IPS-15b (cell line): Measurements from ENCODE around the gene LRRC19.

ENCODE experiments used
- H3K27me3 ChIP-seq: one replicate; pipeline ENCODE4 v1.6.1; 2013; ENCODE audit warnings: low read length; ENCODE audit not compliant: control insufficient read depth, insufficient read depth
- H3K36me3 ChIP-seq: one replicate; pipeline ENCODE4 v1.6.1; 2013; ENCODE audit warnings: low read length; ENCODE audit not compliant: control insufficient read depth, insufficient read depth
- H3K4me1 ChIP-seq: one replicate; pipeline ENCODE4 v1.6.1; 2013; ENCODE audit warnings: mild to moderate bottlenecking, low read length; ENCODE audit not compliant: control insufficient read depth, insufficient read depth
- H3K4me3 ChIP-seq: one replicate; pipeline ENCODE4 v1.5.1; 2013; ENCODE audit warnings: low read depth, low read length
- H3K9ac ChIP-seq: one replicate; pipeline ENCODE4 v1.6.1; 2013; ENCODE audit warnings: low read depth, mild to moderate bottlenecking, low read length
- H3K9me3 ChIP-seq: one replicate; pipeline ENCODE4 v1.6.1; 2013; ENCODE audit warnings: mild to moderate bottlenecking, low read length; ENCODE audit not compliant: control insufficient read depth, insufficient read depth

LRRC19 gene

GRCh38 chr9:27019589-27019988, 14.1 kb upstream of the LRRC19 start:
- Histone ChIP-seq H3K9me3 (no peaks in the 10 kb centered on the region), H3K9ac (no peak overlapping the region), H3K4me3 (no peak overlapping the region), H3K36me3 (peaks cover 2% of the 10 kb centered on the region), H3K4me1 (no peaks in the 10 kb centered on the region), H3K27me3 (no peaks in the 10 kb centered on the region)

DNA sequence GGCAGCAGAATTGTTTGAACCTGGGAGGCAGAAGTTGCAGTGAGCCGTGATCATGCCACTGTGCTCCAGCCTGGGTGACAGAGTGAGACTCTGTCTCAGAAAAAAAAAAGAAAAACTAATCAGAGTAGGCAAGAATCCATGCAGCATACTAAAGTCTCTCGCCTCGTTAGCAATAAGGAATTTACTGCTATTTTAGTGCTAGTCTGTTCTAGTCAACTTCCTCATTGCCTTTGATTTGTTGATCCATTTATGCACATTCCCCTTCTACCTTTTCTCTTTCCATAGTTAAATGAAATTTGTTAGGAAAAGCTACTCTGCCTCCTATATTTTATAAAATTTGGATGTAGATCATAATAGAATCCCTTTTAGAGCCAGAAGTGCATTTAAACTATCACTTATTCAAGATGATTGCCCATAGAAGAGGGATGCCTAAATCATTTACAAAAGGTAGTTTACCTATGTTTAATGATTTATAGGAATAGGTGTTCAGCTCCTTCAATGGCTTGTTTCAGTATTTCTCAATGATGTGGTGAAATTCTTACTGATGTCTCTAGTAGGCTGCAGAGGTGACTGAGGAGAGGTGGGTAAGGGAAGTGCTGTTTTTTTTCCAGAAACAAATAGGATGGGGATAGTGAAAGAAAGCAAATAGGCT, 1.9 kb downstream of the LRRC19 start:
- no peaks in the 10 kb centered on the region for H3K9me3 ChIP-seq
- H3K27me3 ChIP-seq: no peaks in the 10 kb centered on the region
- H3K36me3 ChIP-seq: no peaks in the 10 kb centered on the region
- H3K4me3 ChIP-seq: no peak overlapping the region
- no peaks in the 10 kb centered on the region for H3K4me1 ChIP-seq
- no peak overlapping the region for H3K9ac ChIP-seq

- no peak overlapping the region for H3K9ac ChIP-seq
- H3K4me1 ChIP-seq: no peaks in the 10 kb centered on the region
- H3K27me3 ChIP-seq: no peaks in the 10 kb centered on the region
- no peaks in the 10 kb centered on the region for H3K9me3 ChIP-seq
- H3K4me3 ChIP-seq: no peak overlapping the region
- no peaks in the 10 kb centered on the region for H3K36me3 ChIP-seq
Observed at GRCh38 chr9:26995810-26996209, 9.7 kb downstream of the LRRC19 start.

DNA sequence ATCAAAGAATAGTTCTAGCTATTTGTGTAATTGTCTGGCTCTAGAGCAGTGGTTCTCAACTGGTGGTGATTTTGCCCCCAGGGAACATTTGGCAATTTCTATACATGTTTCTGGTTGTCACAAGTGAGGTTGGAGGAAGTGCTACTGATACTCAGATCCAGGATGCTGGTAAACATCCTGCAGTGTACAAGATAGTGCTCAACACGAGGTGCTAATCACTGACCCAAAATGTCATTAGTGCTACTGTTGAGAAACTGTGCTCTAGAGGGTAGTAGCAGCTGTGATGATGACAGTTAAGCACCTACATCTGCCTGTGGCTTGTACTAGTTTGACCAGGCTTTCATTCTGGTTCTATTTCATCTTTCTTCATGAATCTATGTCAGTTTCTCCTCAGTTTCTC, 22.1 kb downstream of the LRRC19 start:
- H3K9me3 ChIP-seq: no peaks in the 10 kb centered on the region
- no peaks in the 10 kb centered on the region for H3K36me3 ChIP-seq

DNA sequence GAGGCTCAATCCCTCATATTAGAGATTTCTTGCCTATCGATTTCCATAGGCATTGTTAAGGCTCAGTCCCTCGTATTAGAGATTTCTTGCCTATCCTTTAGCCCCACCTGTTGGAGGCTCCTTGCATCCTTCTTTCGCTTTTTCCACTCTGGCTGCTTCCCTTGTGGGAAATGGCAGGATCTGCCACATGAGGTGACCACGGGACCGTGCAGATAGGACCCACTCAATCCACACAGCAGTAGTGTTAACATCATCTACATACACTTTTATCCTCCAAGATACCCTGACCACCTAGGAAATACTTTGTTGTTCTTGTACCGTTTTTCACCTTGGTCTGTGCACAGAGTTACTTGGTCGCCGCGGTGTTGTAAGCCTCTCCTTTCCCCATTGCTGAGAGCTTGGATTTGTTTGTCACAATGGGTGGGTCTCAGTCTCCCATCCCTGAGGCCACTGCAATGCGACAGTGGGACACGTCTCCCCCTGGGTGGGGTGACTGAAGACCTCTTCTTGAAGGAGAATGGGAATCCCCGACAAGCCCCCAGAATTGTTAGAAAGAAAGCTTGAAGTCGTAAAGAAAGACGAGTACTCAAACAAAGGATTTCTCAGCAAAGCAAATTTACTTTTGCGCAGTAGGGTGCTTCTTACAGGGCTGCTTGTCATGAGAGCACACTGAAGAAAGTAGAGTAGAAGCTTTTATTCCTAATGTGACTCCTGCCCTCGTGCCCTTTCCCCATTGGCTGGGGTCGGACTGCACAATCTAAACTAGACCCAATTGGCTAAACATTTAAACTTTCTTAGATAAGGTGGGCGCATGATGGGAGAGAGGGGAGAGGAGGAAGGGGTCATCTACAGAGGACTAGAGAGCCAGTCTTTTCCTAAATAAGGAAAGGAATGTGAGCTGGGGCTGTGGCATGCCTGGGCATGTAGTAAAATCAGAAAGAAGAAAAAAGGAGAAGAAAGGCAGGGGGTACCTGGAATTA, 29.5 kb downstream of the LRRC19 start:
- Histone ChIP-seq H3K9ac (peak overlapping the region; percentile 62), H3K4me1 (peaks cover 9% of the 10 kb centered on the region), H3K27me3 (no peaks in the 10 kb centered on the region), H3K4me3 (no peak overlapping the region), H3K36me3 (no peaks in the 10 kb centered on the region), H3K9me3 (no peaks in the 10 kb centered on the region)

More for the DNA sequence above, 22.1 kb downstream of the LRRC19 start:
- Histone ChIP-seq H3K4me3 (no peak overlapping the region), H3K27me3 (no peaks in the 10 kb centered on the region), H3K4me1 (no peaks in the 10 kb centered on the region), H3K9ac (no peak overlapping the region)

- H3K4me1 ChIP-seq: peaks cover 9% of the 10 kb centered on the region
- no peak overlapping the region for H3K4me3 ChIP-seq
- H3K36me3 ChIP-seq: no peaks in the 10 kb centered on the region
- H3K27me3 ChIP-seq: no peaks in the 10 kb centered on the region
- H3K9me3 ChIP-seq: no peaks in the 10 kb centered on the region
- H3K9ac ChIP-seq: no peak overlapping the region
Observed at GRCh38 chr9:26974927-26975326, 30.5 kb downstream of the LRRC19 start.

DNA sequence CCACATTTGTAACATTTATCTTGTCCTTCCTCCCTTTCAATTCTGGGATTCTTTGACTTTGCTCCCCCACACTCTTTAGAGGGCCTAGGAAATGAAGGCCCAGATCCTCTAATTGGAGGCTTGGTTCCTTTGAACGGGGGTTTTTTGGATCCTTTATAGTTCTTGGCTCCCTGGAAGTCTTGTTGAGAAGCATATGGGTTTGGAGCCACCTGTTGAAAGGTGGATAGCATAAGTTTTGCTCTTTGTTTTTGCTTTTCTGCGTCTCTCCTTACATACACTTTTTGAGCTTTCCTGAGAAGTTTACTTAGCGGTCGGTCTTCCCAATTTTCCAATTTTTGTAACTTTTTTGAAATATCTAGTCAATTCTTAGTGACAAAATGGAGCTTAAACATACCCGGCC, 31.5 kb downstream of the LRRC19 start:
- Histone ChIP-seq H3K4me1 (peaks cover 9% of the 10 kb centered on the region), H3K9me3 (no peaks in the 10 kb centered on the region), H3K4me3 (no peak overlapping the region), H3K9ac (no peak overlapping the region), H3K36me3 (no peaks in the 10 kb centered on the region), H3K27me3 (no peaks in the 10 kb centered on the region)

DNA sequence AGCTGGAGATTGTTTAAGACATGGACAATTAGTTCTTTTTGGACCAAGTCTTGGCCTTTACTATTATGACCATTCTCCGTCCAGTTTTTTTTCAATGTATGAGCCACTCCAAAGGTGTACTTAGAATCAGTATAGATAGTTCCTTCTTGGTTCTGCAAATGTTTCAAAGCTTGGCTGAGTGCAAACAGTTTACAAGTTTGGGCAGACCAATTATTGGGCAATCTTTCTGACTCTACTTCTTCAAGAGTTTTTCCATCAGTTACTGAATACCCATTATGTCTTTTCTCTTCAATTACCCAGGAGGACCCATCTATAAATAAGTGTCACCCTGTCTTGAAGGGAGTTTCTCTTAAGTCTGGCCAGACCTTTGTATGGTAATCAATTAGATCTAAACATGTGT, 33.8 kb downstream of the LRRC19 start:
- H3K36me3 ChIP-seq: no peaks in the 10 kb centered on the region
- no peaks in the 10 kb centered on the region for H3K27me3 ChIP-seq
- H3K4me3 ChIP-seq: no peak overlapping the region
- peaks cover 9% of the 10 kb centered on the region for H3K4me1 ChIP-seq
- no peaks in the 10 kb centered on the region for H3K9me3 ChIP-seq
- H3K9ac ChIP-seq: no peak overlapping the region

GRCh38 chr9:26956860-26957233, 48.6 kb downstream of the LRRC19 start:
- Histone ChIP-seq H3K4me3 (peak overlapping the region; percentile 82), H3K27me3 (no peaks in the 10 kb centered on the region), H3K36me3 (no peaks in the 10 kb centered on the region), H3K9me3 (no peaks in the 10 kb centered on the region), H3K9ac (peak overlapping the region; percentile 68), H3K4me1 (peaks cover 11% of the 10 kb centered on the region)

DNA sequence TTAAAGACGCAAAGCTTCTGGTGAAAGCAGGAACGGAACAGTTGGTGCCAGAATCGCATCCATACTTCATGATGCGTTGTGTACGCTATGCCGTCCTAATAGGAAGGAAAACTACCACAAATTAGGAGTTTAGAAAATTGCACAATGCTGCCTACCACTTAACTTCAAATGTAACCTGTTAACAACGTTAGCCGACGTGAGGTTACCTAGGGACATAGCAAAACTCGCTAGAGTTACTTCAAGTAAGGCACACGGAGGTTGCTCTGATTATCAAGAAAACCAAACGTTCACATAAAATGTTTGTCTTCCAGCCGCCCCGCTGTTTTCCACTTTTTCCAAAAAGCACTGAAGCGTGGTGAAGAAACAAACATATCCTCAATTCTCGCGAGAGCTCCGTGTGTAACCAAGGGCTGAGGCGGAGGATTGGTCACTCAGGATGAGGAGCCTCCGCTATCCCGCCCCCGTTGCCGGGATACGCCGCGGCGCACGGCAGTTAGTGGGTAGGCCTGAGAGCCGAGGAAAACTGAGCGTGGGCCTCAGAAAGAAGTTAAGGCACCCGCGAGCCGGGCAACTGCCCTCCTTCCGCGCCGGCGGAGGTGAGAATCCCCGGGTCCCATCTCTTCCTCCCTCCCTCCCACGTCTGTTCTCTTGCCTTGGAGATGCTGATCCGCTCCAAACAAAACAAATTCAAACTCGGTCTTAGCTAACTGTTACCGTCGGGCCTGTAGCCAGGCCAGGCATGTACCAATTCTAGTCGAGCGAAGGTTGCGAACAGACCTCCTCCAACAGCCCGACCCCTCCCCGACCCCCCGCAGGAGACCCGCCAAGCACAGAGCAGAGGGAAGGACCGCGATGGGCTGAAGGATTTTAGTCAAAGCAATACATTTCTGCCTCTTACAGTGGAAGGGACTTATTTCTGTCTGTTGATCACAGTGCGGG, 49.3 kb downstream of the LRRC19 start, which contains the start of gene IFT74:
Gene IFT74, plus strand, starts transcription at position 492 of the 939 bp plus-strand sequence. CDS start 5,556 bp downstream, outside the sequence.
- H3K9ac ChIP-seq: peak within 1 kb of the TSS; percentile 68
- H3K9me3 ChIP-seq: no peaks in the 10 kb centered on the region

GRCh38 chr9:26955222-26955903, 50.1 kb downstream of the LRRC19 start:
- Histone ChIP-seq H3K9me3 (no peaks in the 10 kb centered on the region), H3K4me3 (peak overlapping the region; percentile 82), H3K9ac (peak overlapping the region; percentile 68), H3K4me1 (peaks cover 11% of the 10 kb centered on the region), H3K36me3 (no peaks in the 10 kb centered on the region), H3K27me3 (no peaks in the 10 kb centered on the region)

More for the DNA sequence above, 49.3 kb downstream of the LRRC19 start, which contains the start of gene IFT74:
- Histone ChIP-seq H3K36me3 (no peaks in the 10 kb centered on the region), H3K4me1 (peaks cover 11% of the 10 kb centered on the region), H3K27me3 (no peaks in the 10 kb centered on the region), H3K4me3 (peak within 1 kb of the TSS; percentile 82)
